Measurements from ENCODE around the gene NFKB2.

- TF ChIP-seq CTCF (IDR thresholded peaks at IDR 0.05): no peak
- TF ChIP-seq POLR2A (IDR thresholded peaks at IDR 0.05): no peak
Observed at GRCh38 chr10:102376901-102377300, 18.6 kb upstream of the NFKB2 start.
